GM21737 (cell line): ENCODE results near the gene ASGR1.
"Not testable (repeated sequence)": the region's sequence is repeated elsewhere in the genome, so short reads cannot be mapped to it uniquely, and the experiment has no call there.

Source experiments
- ATAC-seq: cut with Tn5 transposase; IDR thresholded peaks from one replicate; pipeline ENCODE4 v1.9.1; 2021; ENCODE audit warnings: mild to moderate bottlenecking, moderate library complexity; ENCODE audit not compliant: unreplicated experiment

Gene ASGR1

GRCh38 chr17:7191069-7191468, 11.9 kb upstream of the ASGR1 start:
- ATAC-seq = no peak

- no peak for ATAC-seq
Measured at GRCh38 chr17:7190276-7190917, 11.2 kb upstream of the ASGR1 start.

- no peak for ATAC-seq
Measured at GRCh38 chr17:7186241-7186640, 7.1 kb upstream of the ASGR1 start.

GRCh38 chr17:7184647-7185046, 5.5 kb upstream of the ASGR1 start:
- ATAC-seq = no peak

GRCh38 chr17:7184091-7184488, 4.9 kb upstream of the ASGR1 start:
- ATAC-seq = no peak

GRCh38 chr17:7183433-7184090, 4.4 kb upstream of the ASGR1 start:
- no peak for ATAC-seq

GRCh38 chr17:7182101-7182500, 2.9 kb upstream of the ASGR1 start:
- ATAC-seq = not testable (repeated sequence)

GRCh38 chr17:7178973-7179316, 225 bp downstream of the ASGR1 start:
- ATAC-seq = no peak

GRCh38 chr17:7177954-7178477, 1.2 kb downstream of the ASGR1 start:
- ATAC-seq = no peak

GRCh38 chr17:7177191-7177953, 1.8 kb downstream of the ASGR1 start:
- no peak for ATAC-seq

GRCh38 chr17:7176841-7177190, 2.4 kb downstream of the ASGR1 start:
- no peak for ATAC-seq

- ATAC-seq = no peak
Measured at GRCh38 chr17:7176107-7176840, 2.9 kb downstream of the ASGR1 start.

GRCh38 chr17:7175330-7175733, 3.8 kb downstream of the ASGR1 start:
- no peak for ATAC-seq

- ATAC-seq = no peak
Measured at GRCh38 chr17:7174603-7175326, 4.4 kb downstream of the ASGR1 start.

GRCh38 chr17:7173687-7174602, 5.2 kb downstream of the ASGR1 start:
- no peak for ATAC-seq

GRCh38 chr17:7172522-7173191, 6.5 kb downstream of the ASGR1 start:
- not testable (repeated sequence) for ATAC-seq

GRCh38 chr17:7169565-7169908, 9.6 kb downstream of the ASGR1 start:
- ATAC-seq = not testable (repeated sequence)

- ATAC-seq = not testable (repeated sequence)
Measured at GRCh38 chr17:7168841-7169564, 10.2 kb downstream of the ASGR1 start.
